Hepatocyte (in vitro differentiated cells): ENCODE measurements around the gene SLC38A11. TPM values are rescaled to one million over a fixed set of nuclear protein-coding genes. Genes with fewer than 3 reads are reported as not detected.
"Not testable (repeated sequence)": the region's sequence is repeated elsewhere in the genome, so short reads cannot be mapped to it uniquely, and the experiment has no call there.

Experiments
- DNase-seq: peaks from one replicate; pipeline ENCODE4 v3.0.0-alpha.2; 2016; ENCODE audit warnings: low spot score
- H2AFZ ChIP-seq: fragments of 200-600 bp; sonication (generic); 2 replicates; pipeline ENCODE4 v1.6.0; 2016; ENCODE audit warnings: antibody characterized with exemption, mild to moderate bottlenecking
- H3K27ac ChIP-seq: fragments of 200-600 bp; sonication (generic); 2 replicates; pipeline ENCODE4 v1.5.1; 2016; ENCODE audit warnings: mild to moderate bottlenecking
- H3K27me3 ChIP-seq: fragments of 200-600 bp; sonication (generic); 2 replicates; pipeline ENCODE4 v1.6.1; 2016
- H3K36me3 ChIP-seq: fragments of 200-600 bp; sonication (generic); replicated peaks from 2 replicates; pipeline ENCODE4 v1.5.1; 2016; ENCODE audit warnings: low read depth; ENCODE audit not compliant: insufficient read depth
- H3K4me1 ChIP-seq: fragments of 200-600 bp; sonication (generic); 2 replicates; pipeline ENCODE4 v1.5.1; 2016; ENCODE audit warnings: mild to moderate bottlenecking, moderate library complexity; ENCODE audit not compliant: insufficient read depth
- H3K4me2 ChIP-seq: fragments of 200-600 bp; sonication (generic); 2 replicates; pipeline ENCODE4 v1.6.0; 2016
- H3K4me3 ChIP-seq: fragments of 200-600 bp; sonication (generic); 2 replicates; pipeline ENCODE4 v1.5.1; 2016; ENCODE audit warnings: mild to moderate bottlenecking
- H3K79me2 ChIP-seq: fragments of 200-600 bp; sonication (generic); 2 replicates; pipeline ENCODE4 v1.6.0; 2017; ENCODE audit warnings: mild to moderate bottlenecking
- H3K9me2 ChIP-seq: fragments of 200-600 bp; sonication (generic); replicated peaks from 2 replicates; pipeline ENCODE4 v1.6.0; 2017; ENCODE audit warnings: mild to moderate bottlenecking; ENCODE audit not compliant: insufficient read depth
- H3K9me3 ChIP-seq: fragments of 200-600 bp; sonication (generic); 2 replicates; pipeline ENCODE4 v1.5.1; 2016; ENCODE audit warnings: low read depth, mild to moderate bottlenecking
- H4K20me1 ChIP-seq: fragments of 200-600 bp; sonication (generic); 2 replicates; pipeline ENCODE4 v1.6.0; 2016; ENCODE audit warnings: mild to moderate bottlenecking; ENCODE audit not compliant: insufficient read depth, poor library complexity, severe bottlenecking
- EZH2 ChIP-seq: fragments of 200-600 bp; sonication (generic); IDR thresholded peaks from 2 replicates; pipeline ENCODE4 v1.6.1; 2016; ENCODE audit warnings: antibody characterized with exemption, mild to moderate bottlenecking, borderline replicate concordance
- EZH2phosphoT487 ChIP-seq: fragments of 200-600 bp; sonication (generic); IDR thresholded peaks from one replicate; pipeline ENCODE4 v1.6.1; 2018; ENCODE audit warnings: antibody characterized with exemption, mild to moderate bottlenecking, low read depth, moderate library complexity; ENCODE audit not compliant: unreplicated experiment, severe bottlenecking
- WGBS: methylation state at CpG from one replicate; pipeline ENCODE4 v1.1.6; 2016; ENCODE audit warnings: low lambda C conversion rate; ENCODE audit errors: missing lambda C conversion rate; 5-methylcytosine and 5-hydroxymethylcytosine counted together
- polyA plus RNA-seq: library from polyadenylated mRNA; unstranded; fragments of >200 nt; fragmentation: Nextera tagmentation; extraction: Ambion mirVana; gene quantifications from 2 replicates; pipeline ENCODE4 v1.2.1, GENCODE V29; 2016
- total RNA-seq: library from RNA; depleted of rRNA; stranded (reverse); fragments of >200 nt; gene quantifications from 2 replicates; pipeline ENCODE4 v1.2.3, GENCODE V29; 2014
- TF ChIP-seq, protein P1 (sequence below): fragments of 200-600 bp; sonication (generic); IDR thresholded peaks from 2 replicates; pipeline ENCODE4 v1.5.1; 2016; ENCODE audit warnings: antibody characterized with exemption, mild to moderate bottlenecking; ENCODE audit not compliant: poor library complexity

Gene SLC38A11
- total and polyA plus RNA-seq, 2 experiments from 2014 or later = 7.7 to 8.4 TPM

- TF ChIP-seq EZH2 (no peak), EZH2phosphoT487 (no peak)
- TF ChIP-seq, protein P1, sequence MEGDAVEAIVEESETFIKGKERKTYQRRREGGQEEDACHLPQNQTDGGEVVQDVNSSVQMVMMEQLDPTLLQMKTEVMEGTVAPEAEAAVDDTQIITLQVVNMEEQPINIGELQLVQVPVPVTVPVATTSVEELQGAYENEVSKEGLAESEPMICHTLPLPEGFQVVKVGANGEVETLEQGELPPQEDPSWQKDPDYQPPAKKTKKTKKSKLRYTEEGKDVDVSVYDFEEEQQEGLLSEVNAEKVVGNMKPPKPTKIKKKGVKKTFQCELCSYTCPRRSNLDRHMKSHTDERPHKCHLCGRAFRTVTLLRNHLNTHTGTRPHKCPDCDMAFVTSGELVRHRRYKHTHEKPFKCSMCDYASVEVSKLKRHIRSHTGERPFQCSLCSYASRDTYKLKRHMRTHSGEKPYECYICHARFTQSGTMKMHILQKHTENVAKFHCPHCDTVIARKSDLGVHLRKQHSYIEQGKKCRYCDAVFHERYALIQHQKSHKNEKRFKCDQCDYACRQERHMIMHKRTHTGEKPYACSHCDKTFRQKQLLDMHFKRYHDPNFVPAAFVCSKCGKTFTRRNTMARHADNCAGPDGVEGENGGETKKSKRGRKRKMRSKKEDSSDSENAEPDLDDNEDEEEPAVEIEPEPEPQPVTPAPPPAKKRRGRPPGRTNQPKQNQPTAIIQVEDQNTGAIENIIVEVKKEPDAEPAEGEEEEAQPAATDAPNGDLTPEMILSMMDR = no peak
- no peak overlapping the region for H3K4me3 ChIP-seq
- H3K27me3 ChIP-seq = no peaks in the 10 kb centered on the region
- H3K9me2 ChIP-seq = no peaks in the 10 kb centered on the region
- no peaks in the 10 kb centered on the region for H3K79me2 ChIP-seq
- no peak overlapping the region for H3K27ac ChIP-seq
- no peaks in the 10 kb centered on the region for H3K4me1 ChIP-seq
- H4K20me1 ChIP-seq = no peaks in the 10 kb centered on the region
- no peak overlapping the region for H2AFZ ChIP-seq
- no peaks in the 10 kb centered on the region for H3K36me3 ChIP-seq
- no peak overlapping the region for H3K4me2 ChIP-seq
- no peaks in the 10 kb centered on the region for H3K9me3 ChIP-seq
- no peak for DNase-seq
These were observed 94.7 kb downstream of the SLC38A11 start for GRCh38 chr2:164860694-164861042.

DNA sequence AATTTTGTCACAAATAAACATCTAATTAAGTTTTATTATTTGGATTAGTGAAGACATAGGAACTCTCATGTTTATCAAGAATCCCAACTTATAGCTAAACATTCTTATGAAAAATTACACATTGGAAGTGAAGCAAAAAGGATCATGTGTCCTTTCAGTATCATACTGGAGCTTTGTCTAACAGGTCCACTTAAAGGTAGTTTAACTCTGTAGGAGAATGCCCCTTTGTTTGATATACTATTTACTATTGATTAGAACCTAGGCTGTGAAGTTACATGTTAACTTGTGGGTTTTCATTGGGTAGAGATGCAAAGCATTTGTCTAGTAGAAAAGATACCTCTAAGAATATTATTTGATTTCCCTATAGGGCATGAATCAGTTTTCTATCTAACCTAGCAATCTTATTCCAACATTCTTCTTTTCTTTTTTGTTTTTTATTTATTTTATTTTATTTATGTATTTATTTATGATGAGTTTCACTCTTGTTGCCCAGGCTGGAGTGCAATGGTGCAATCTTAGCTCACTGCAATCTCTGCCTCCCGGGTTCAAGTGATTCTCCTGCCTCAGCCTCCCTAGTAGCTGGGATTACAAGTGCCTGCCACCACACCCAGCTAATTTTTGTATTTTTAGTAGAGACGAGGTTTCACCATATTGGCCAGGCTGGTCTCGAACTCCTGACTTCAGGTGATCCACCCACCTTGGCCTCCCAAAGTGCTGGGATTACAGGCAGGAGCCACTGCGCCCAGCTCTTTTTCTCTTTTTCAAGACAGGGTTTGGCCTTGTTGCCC is 95.2 kb downstream of the SLC38A11 start:
- not testable (repeated sequence) for H2AFZ ChIP-seq, H4K20me1 ChIP-seq, H3K4me2 ChIP-seq, H3K4me1 ChIP-seq, H3K79me2 ChIP-seq, H3K27ac ChIP-seq, H3K9me2 ChIP-seq, DNase-seq, H3K4me3 ChIP-seq, H3K36me3 ChIP-seq, H3K9me3 ChIP-seq, H3K27me3 ChIP-seq
- 98% methylated on average over 4 of the region's 4 CpGs for whole genome bisulfite sequencing

GRCh38 chr2:164859251-164859818 is 96.0 kb downstream of the SLC38A11 start:
- TF ChIP-seq EZH2phosphoT487 = no peak
- no peak for TF ChIP-seq EZH2
- Histone ChIP-seq H3K36me3 (no peaks in the 10 kb centered on the region), H3K4me3 (no peak overlapping the region), H3K4me1 (no peaks in the 10 kb centered on the region), H3K27ac (no peak overlapping the region), H3K27me3 (no peaks in the 10 kb centered on the region), H3K9me2 (no peaks in the 10 kb centered on the region), H3K9me3 (no peaks in the 10 kb centered on the region), H3K4me2 (no peak overlapping the region), H4K20me1 (no peaks in the 10 kb centered on the region), H3K79me2 (no peaks in the 10 kb centered on the region), H2AFZ (no peak overlapping the region)
- no peak for DNase-seq
- 60% methylated on average over 2 of the region's 2 CpGs for WGBS

DNA sequence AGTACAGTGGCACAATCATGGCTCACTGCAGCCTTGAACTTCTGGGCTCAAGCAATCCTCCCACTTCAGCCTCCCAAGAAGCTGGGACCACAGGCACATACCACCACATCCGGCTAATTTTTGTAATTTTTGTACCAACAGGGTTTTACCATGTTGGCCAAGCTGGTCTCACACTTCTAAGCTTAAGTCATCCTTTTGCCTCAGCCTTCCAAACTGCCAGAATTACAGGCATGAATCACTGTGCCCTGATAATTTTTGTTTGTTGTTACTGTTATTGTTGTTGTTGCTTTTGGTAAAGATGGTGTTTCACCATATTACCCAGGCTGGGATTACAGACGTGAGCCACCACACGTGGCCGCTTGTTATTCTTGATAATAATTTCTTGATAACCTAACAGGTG is 103.2 kb downstream of the SLC38A11 start:
- H3K27ac ChIP-seq = no peak overlapping the region
- no peak overlapping the region for H2AFZ ChIP-seq
- H3K4me3 ChIP-seq = no peak overlapping the region
- H3K27me3 ChIP-seq = no peaks in the 10 kb centered on the region
- H3K36me3 ChIP-seq = no peaks in the 10 kb centered on the region
- no peaks in the 10 kb centered on the region for H3K9me2 ChIP-seq
- peaks cover 23% of the 10 kb centered on the region for H3K4me1 ChIP-seq
- 96% methylated on average over 4 of the region's 4 CpGs for WGBS
- H4K20me1 ChIP-seq = no peaks in the 10 kb centered on the region
- H3K79me2 ChIP-seq = no peaks in the 10 kb centered on the region
- no peak for TF ChIP-seq EZH2
- TF ChIP-seq, protein P1 = no peak
- no peak for TF ChIP-seq EZH2phosphoT487
- H3K4me2 ChIP-seq = no peak overlapping the region
- no peak for DNase-seq
- H3K9me3 ChIP-seq = no peaks in the 10 kb centered on the region
